ENCODE data around the gene RAP1A.
"Not testable (repeated sequence)": the region's sequence is repeated elsewhere in the genome, so short reads cannot be mapped to it uniquely, and the experiment has no call there.

RAP1A gene

DNA sequence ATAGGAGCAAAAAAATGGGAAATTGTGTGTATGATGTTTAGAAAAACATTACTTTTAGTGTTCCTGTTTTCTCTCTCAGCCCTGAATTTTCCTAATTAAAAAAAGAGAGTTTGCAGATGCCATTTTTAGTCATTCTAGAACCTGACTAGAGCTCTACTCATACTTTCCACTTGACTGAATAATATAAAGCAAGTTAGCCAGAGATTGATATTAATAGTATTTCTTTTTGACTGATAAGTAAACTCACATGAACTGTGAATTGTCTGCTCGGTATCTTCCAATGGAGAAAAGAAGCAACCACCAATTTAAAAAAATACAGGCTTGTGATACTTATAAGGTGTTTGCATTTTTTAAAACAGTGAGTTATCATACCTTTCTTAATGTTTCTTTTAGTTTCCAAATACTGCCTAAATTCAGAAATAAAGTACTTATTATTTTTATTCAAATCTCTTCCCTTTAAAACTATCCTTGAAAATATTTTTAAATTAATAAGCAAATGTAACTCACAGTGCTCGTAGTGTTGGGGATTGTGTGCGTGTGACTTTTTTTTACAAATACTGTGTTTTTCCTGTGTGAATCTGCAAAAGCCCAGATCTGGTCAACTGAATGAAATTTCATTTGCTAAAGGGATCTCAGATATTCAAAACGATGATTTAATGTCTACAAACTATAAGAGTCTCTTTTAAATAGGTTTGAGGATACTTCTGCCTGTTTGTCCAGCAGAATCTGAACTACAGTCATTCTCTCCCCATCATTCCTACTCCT lies 9.8 kb downstream of the RAP1A start:
- no peak for DNase-seq (ENCODE audit: low read depth)

- DNase-seq (ENCODE audit: low read depth) = no peak
Measured at GRCh38 chr1:111630567-111630966, 11.0 kb downstream of the RAP1A start.

DNA sequence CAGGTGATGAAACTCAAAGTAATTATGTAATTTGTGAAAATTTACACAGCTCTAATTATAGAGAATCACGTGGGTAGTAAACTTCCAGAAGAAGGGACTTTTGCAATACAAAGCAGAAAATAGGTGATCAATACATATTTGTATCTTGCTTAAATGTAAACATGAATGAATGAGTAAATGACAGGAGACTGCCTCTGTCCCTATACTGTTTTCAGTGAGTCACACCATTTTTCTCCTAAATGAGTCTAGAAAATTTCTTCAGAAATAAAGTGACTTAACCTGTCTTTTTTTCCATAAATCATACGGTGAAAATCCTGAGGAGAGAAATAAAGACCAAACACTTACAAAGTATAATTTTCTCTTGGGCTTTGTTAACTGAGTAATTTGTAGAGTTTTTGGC lies 11.9 kb downstream of the RAP1A start:
- DNase-seq (ENCODE audit: low read depth) = no peak

GRCh38 chr1:111632771-111633170 lies 13.2 kb downstream of the RAP1A start:
- DNase-seq (ENCODE audit: low read depth) = not testable (repeated sequence)

- DNase-seq (ENCODE audit: low read depth) = no peak
Measured at GRCh38 chr1:111633736-111634247, 14.2 kb downstream of the RAP1A start.

- DNase-seq (ENCODE audit: low read depth) = no peak
Measured at GRCh38 chr1:111635324-111636009, 15.9 kb downstream of the RAP1A start.

- DNase-seq (ENCODE audit: low read depth) = no peak
Measured at GRCh38 chr1:111638320-111638719, 18.7 kb downstream of the RAP1A start.

DNA sequence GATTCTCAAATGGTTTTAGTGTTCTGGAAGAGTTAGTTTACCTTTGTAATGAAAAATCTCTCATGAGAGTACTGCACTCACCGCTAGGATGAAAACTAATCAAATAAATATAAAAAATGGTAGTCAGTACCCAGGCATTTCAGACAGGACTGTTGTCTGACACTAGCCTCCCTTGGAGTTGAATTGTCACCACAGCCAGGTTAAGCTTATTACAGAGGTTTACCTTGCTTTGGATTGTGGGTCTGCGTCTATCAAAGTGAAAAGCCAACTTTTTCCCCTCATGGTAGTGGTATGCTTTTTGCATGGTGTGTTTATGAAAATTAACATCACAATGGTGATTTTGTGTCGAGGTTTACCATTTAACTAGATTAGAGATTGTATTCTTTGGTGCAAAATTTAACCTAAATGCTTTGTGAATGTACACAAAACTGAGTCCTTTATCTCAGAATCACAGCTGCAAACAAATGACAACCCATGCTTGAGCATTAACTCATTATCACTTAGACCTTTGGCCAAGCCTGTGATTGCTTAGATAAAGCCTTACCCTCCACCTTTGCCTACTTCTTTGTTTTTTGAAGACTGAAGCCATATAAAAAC lies 20.1 kb downstream of the RAP1A start:
- DNase-seq (ENCODE audit: low read depth) = no peak

DNA sequence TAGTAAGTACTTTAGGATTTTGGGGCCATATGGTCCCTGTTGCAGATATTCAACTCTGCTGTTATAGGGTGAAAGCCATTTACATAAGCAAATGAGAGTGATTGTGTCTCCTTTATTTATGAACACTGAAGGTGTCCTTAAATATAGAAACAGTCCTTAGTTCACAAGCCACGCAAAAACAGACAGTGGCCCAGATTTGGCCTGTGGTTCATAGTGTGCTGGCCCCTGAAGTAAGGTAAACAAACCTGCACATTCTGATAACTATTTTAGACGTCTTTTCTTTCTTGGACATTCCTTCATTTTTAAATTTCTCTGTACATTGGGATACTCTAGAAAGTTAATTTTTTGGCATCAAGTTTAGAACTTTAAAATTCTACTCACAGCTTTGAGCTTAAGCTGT lies 23.5 kb downstream of the RAP1A start:
- no peak for DNase-seq (ENCODE audit: low read depth)

GRCh38 chr1:111643696-111644095 lies 24.1 kb downstream of the RAP1A start:
- DNase-seq (ENCODE audit: low read depth) = no peak

DNA sequence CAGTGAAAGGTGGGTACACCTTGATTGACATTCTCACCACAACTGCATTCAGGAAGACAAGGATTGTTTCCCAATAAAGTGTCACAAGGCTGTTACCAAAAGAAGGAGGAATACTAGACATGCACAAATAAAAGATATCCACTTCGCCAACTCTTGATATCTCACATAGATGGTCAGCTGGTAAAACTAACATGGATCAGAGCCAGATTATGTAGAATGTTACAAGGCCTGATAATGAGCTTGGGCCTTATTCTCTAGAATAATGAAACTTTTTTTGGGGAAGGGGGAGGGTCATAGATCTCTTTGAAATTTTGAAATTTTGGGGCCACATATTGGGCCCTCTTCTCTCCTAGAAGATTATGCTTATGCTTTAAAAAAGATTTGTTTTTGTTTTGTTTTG lies 24.9 kb downstream of the RAP1A start:
- DNase-seq (ENCODE audit: low read depth) = no peak

- DNase-seq (ENCODE audit: low read depth) = no peak
Measured at GRCh38 chr1:111647736-111648135, 28.1 kb downstream of the RAP1A start.

DNA sequence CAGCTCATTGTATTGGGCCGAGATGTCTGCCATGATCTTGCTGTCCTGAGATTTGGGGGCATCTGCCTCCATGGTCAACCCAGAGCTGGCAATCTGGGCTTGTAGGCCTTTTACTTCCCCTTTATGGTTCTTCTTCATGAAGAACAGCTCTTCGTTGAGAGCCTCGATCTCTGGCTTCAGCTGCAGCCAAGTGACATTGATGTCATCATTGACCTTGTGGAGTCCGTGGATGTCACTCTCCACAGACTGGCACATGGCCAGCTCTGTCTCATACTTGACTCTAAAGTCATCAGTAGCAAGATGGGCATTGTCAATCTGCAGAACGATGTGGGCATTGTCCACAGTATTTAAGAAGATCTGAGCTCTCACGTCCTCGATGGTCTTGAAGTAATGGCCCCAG lies 29.2 kb downstream of the RAP1A start:
- no peak for DNase-seq (ENCODE audit: low read depth)

DNA sequence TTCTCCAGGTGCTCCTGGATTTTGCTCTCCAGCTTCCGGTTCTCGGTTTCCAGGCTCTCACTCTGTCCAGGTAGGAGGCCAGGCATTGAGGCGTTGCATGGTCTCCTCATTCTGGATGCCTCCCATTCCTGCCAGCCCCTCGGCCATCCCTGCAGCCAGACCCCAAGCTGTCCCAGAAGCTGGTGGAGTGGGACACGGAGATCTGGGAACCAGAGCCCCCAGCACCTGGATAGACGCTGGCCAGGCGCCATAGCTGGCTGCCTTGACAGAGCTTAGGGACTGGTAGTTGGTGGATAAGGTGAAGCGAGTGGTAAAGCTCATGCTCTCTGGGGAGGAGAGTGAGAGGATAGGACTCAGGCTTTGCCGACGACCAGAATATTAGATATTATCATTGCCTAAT lies 29.6 kb downstream of the RAP1A start:
- DNase-seq (ENCODE audit: low read depth) = no peak

GRCh38 chr1:111649648-111650047 lies 30.1 kb downstream of the RAP1A start:
- no peak for DNase-seq (ENCODE audit: low read depth)

DNA sequence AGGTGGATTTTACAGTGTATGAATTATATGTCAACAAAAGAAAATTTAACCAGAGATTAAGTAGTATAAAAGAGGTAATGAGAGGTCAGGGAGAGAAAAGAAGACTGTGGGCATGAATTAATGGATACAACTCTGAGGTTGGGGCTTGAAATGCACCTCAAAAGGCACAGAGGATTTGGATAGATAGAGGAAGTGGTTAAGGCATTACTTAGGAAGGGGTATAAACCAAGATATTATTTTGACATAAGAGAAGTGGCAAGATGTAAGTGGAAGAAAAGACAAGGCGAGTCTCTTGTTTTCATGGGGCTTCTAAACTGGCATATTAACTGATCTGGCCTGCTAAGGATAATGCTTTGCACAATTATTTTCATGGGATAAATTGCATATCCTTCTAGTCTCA lies 34.1 kb downstream of the RAP1A start:
- no peak for DNase-seq (ENCODE audit: low read depth)

DNA sequence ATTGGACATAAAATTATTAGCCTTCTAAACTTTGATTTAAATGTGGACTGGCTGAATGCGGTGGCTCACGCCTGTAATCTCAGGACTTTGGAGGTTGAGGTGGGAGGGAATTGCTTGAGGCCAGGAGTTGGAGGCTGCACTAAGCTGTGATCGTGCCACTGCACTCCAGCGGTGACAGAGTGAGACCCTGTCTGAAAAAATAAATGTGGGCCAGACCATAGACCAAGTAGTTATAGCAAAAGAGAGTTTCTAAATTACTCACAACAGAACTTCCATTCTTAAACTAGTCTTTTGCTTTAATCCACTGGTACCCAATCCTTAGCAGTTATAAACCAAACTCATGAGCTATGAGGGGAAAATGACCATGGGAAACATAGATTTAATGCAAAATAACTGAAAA lies 35.2 kb downstream of the RAP1A start:
- no peak for DNase-seq (ENCODE audit: low read depth)

DNA sequence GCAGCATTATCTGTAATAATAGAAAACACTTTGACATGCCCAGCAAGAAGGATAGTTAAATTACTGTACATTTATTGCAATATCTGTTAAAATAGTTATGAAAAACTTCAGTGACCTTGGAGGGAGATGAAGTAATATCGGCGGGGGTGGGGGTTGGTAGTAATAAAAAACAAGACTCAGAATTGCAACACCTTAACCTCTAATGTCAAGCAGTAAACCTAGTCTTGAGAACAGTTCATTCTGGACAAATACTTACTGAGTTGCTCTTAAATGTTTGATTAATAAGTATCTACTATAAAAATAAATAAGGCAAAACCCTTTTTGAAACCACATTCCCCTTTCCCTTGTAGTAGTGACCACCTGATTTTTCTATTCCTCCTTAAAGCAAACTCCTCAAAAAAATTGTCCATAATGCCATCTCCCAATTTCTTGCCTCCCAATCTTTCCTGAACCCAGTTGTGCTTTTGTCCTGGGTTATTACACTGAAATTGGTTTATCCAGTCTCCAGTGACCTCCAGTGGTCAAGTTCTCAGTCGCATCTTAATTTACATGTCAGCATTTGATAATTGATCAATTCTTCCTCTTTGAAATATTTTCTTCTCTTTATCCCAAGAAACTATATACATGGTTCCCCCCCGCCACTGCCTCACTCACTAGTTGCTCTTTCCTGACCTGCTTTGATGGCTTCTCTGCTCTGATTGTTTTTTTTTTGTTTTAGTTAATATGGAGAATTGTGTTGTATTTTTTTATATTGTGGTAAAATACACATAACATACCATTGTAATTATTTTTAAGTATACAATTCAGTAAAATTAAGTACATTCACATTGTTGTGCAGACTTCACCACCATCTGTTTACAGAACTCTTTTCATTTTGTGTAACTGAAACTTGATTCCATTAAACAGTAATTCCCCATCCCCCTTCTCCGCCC lies 36.8 kb downstream of the RAP1A start:
- no peak for DNase-seq (ENCODE audit: low read depth)

DNA sequence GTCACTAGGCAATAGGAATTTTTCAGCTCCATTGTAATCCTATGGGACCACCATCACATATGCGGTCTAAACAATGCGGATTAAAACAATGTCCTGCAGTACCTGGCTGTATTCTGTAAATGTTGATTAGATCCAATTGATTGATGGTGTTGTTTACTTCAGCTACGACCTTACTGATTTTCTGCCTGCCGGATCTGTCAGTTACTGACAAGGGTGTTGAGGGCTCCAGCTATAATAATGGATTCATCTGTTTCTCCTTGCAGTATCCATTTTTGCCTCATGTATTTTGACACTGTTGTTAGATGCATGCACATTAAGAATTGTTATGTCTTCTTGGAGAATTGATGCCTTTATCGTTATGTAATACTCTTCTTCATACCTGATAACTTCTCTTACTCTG lies 39.0 kb downstream of the RAP1A start:
- no peak for DNase-seq (ENCODE audit: low read depth)

GRCh38 chr1:111660204-111661150 lies 40.9 kb downstream of the RAP1A start:
- no peak for DNase-seq (ENCODE audit: low read depth)

GRCh38 chr1:111664652-111665051 lies 45.1 kb downstream of the RAP1A start:
- DNase-seq (ENCODE audit: low read depth) = no peak

All from stimulated activated CD4-positive, alpha-beta T cell treated with anti-CD3 and anti-CD28 coated beads, Interleukin-2, amount 100 ng/mL, for 4 hours (primary cell).